Mucosa of stomach (tissue), 1 donor: ENCODE results near the gene CLCN7.
A peak's percentile ranks its signal among the peaks of the same experiment; 100 is the strongest.

ENCODE experiments used
- H3K27me3 ChIP-seq: one replicate; pipeline ENCODE4 v1.7.0; 2013; ENCODE audit warnings: mild to moderate bottlenecking, low read length; ENCODE audit not compliant: control insufficient read depth, insufficient read depth
- H3K36me3 ChIP-seq: one replicate; pipeline ENCODE4 v1.7.0; 2013; ENCODE audit warnings: low read length; ENCODE audit not compliant: control insufficient read depth, insufficient read depth
- H3K4me1 ChIP-seq: one replicate; pipeline ENCODE4 v1.7.0; 2013; ENCODE audit warnings: mild to moderate bottlenecking, low read length; ENCODE audit not compliant: control insufficient read depth, insufficient read depth
- H3K4me3 ChIP-seq: one replicate; pipeline ENCODE4 v1.7.0; 2013; ENCODE audit warnings: low read length
- H3K9ac ChIP-seq: one replicate; pipeline ENCODE4 v1.7.0; 2013; ENCODE audit warnings: mild to moderate bottlenecking, low read length, moderate library complexity
- H3K9me3 ChIP-seq: one replicate; pipeline ENCODE4 v1.7.0; 2013; ENCODE audit warnings: mild to moderate bottlenecking, low read length, moderate library complexity; ENCODE audit not compliant: control insufficient read depth
- donor health status: Pancreatic carcinoma.

Gene CLCN7

GRCh38 chr16:1427473-1428461, 47.1 kb downstream of the CLCN7 start:
- Histone ChIP-seq H3K9ac (no peak overlapping the region), H3K4me3 (no peak overlapping the region), H3K36me3 (no peaks in the 10 kb centered on the region)

GRCh38 chr16:1426734-1427471, 47.9 kb downstream of the CLCN7 start:
- Histone ChIP-seq H3K9ac (no peak overlapping the region), H3K9me3 (no peaks in the 10 kb centered on the region), H3K4me1 (peaks cover 19% of the 10 kb centered on the region), H3K36me3 (no peaks in the 10 kb centered on the region), H3K4me3 (no peak overlapping the region), H3K27me3 (peaks cover 12% of the 10 kb centered on the region)

More at GRCh38 chr16:1427473-1428461, 47.1 kb downstream of the CLCN7 start:
- H3K9me3 ChIP-seq: no peaks in the 10 kb centered on the region
- H3K27me3 ChIP-seq: peaks cover 12% of the 10 kb centered on the region
- peaks cover 19% of the 10 kb centered on the region for H3K4me1 ChIP-seq

- Histone ChIP-seq H3K4me1 (peaks cover 15% of the 10 kb centered on the region), H3K36me3 (no peaks in the 10 kb centered on the region), H3K4me3 (no peak overlapping the region), H3K9me3 (no peaks in the 10 kb centered on the region), H3K9ac (no peak overlapping the region), H3K27me3 (peaks cover 12% of the 10 kb centered on the region)
Measured at GRCh38 chr16:1425616-1426370, 49.0 kb downstream of the CLCN7 start.

GRCh38 chr16:1424028-1424427, 50.8 kb downstream of the CLCN7 start:
- H3K36me3 ChIP-seq: no peaks in the 10 kb centered on the region
- no peaks in the 10 kb centered on the region for H3K9me3 ChIP-seq
- H3K4me3 ChIP-seq: no peak overlapping the region

GRCh38 chr16:1422076-1422475, 52.8 kb downstream of the CLCN7 start:
- Histone ChIP-seq H3K9me3 (no peaks in the 10 kb centered on the region), H3K36me3 (no peaks in the 10 kb centered on the region), H3K4me3 (no peak overlapping the region), H3K9ac (no peak overlapping the region), H3K27me3 (no peaks in the 10 kb centered on the region), H3K4me1 (peaks cover 7% of the 10 kb centered on the region)

More at GRCh38 chr16:1424028-1424427, 50.8 kb downstream of the CLCN7 start:
- Histone ChIP-seq H3K27me3 (peaks cover 4% of the 10 kb centered on the region), H3K4me1 (peaks cover 11% of the 10 kb centered on the region), H3K9ac (no peak overlapping the region)

- Histone ChIP-seq H3K4me3 (peak overlapping the region; percentile 61), H3K4me1 (peaks cover 7% of the 10 kb centered on the region), H3K9ac (peak overlapping the region; percentile 89), H3K27me3 (no peaks in the 10 kb centered on the region), H3K36me3 (no peaks in the 10 kb centered on the region), H3K9me3 (no peaks in the 10 kb centered on the region)
Measured at GRCh38 chr16:1420111-1420539, 54.7 kb downstream of the CLCN7 start.

- Histone ChIP-seq H3K4me3 (no peak overlapping the region), H3K9me3 (no peaks in the 10 kb centered on the region), H3K27me3 (no peaks in the 10 kb centered on the region), H3K4me1 (peaks cover 7% of the 10 kb centered on the region), H3K36me3 (no peaks in the 10 kb centered on the region), H3K9ac (no peak overlapping the region)
Measured at GRCh38 chr16:1416521-1416941, 58.3 kb downstream of the CLCN7 start.

- Histone ChIP-seq H3K4me3 (peak within 1 kb of the TSS; percentile 56), H3K9me3 (no peaks in the 10 kb centered on the region), H3K4me1 (peaks cover under 1% of the 10 kb centered on the region), H3K36me3 (no peaks in the 10 kb centered on the region), H3K27me3 (no peaks in the 10 kb centered on the region), H3K9ac (peak within 1 kb of the TSS; percentile 80)
Measured at GRCh38 chr16:1414532-1415260, 60.1 kb downstream of the CLCN7 start, which contains the start of gene UNKL. UNKL (minus strand) TSS chr16:1414704; CDS start chr16:1414691, 13 bp downstream.

- H3K4me3 ChIP-seq: peak overlapping the region; percentile 56
- H3K27me3 ChIP-seq: no peaks in the 10 kb centered on the region
- no peaks in the 10 kb centered on the region for H3K36me3 ChIP-seq
- H3K4me1 ChIP-seq: no peaks in the 10 kb centered on the region
- no peaks in the 10 kb centered on the region for H3K9me3 ChIP-seq
- H3K9ac ChIP-seq: peak overlapping the region; percentile 80
Measured at GRCh38 chr16:1413684-1414531, 60.9 kb downstream of the CLCN7 start.

- H3K9ac ChIP-seq: no peak overlapping the region
- H3K36me3 ChIP-seq: no peaks in the 10 kb centered on the region
- peaks cover 4% of the 10 kb centered on the region for H3K4me1 ChIP-seq
- no peaks in the 10 kb centered on the region for H3K27me3 ChIP-seq
- H3K4me3 ChIP-seq: no peak overlapping the region
- H3K9me3 ChIP-seq: no peaks in the 10 kb centered on the region
Measured at GRCh38 chr16:1412847-1413246, 62.0 kb downstream of the CLCN7 start.
